Liver (tissue), 9 donors: ENCODE measurements around the gene SAP30. TPM values are rescaled to one million over a fixed set of nuclear protein-coding genes. Genes with fewer than 3 reads are reported as not detected.

Experiments
- DNase-seq: peaks from one replicate; pipeline ENCODE4 v3.0.0-alpha.2; 2017; ENCODE audit warnings: low spot score
- H3K27ac ChIP-seq, 2 donors: one replicate each; pipeline ENCODE4 v1.7.0; 2013; ENCODE audit warnings: inconsistent platforms in 2 of 2, low read length in 2 of 2, control low read depth in 1 of 2, low read depth in 1 of 2, mild to moderate bottlenecking in 1 of 2
- H3K27me3 ChIP-seq, 4 donors: one replicate each; pipeline versions ENCODE4 v1.6.1 to v1.7.0; 2013; ENCODE audit warnings: low read length in 3 of 4, inconsistent platforms in 1 of 4, mild to moderate bottlenecking in 1 of 4, moderate library complexity in 1 of 4; ENCODE audit not compliant: control insufficient read depth in 4 of 4, insufficient read depth in 4 of 4
- H3K36me3 ChIP-seq, 4 donors: one replicate each; pipeline versions ENCODE4 v1.6.1 to v1.7.0; 2013; ENCODE audit warnings: low read length in 3 of 4, mild to moderate bottlenecking in 3 of 4, low read depth in 1 of 4, moderate library complexity in 1 of 4; ENCODE audit not compliant: control insufficient read depth in 4 of 4, insufficient read depth in 3 of 4
- H3K4me1 ChIP-seq, 4 donors: one replicate each; pipeline versions ENCODE4 v1.6.1 to v1.7.0; 2013; ENCODE audit warnings: low read length in 3 of 4, mild to moderate bottlenecking in 3 of 4, moderate library complexity in 1 of 4; ENCODE audit not compliant: control insufficient read depth in 4 of 4, insufficient read depth in 4 of 4
- H3K4me3 ChIP-seq, 3 donors: one replicate each; pipeline versions ENCODE4 v1.6.1 to v1.7.0; 2013; ENCODE audit warnings: low read length in 3 of 3, control low read depth in 1 of 3, low read depth in 1 of 3, mild to moderate bottlenecking in 1 of 3
- H3K9ac ChIP-seq, 2 donors: one replicate each; pipeline ENCODE4 v1.7.0; 2013; ENCODE audit warnings: low read length in 2 of 2, mild to moderate bottlenecking in 2 of 2, moderate library complexity in 2 of 2, control low read depth in 1 of 2, low read depth in 1 of 2
- H3K9me3 ChIP-seq, 4 donors: one replicate each; pipeline versions ENCODE4 v1.6.1 to v1.7.0; 2013; ENCODE audit warnings: low read length in 3 of 4; ENCODE audit not compliant: control insufficient read depth in 4 of 4
- ATF3 ChIP-seq: IDR thresholded peaks from 2 replicates; pipeline ENCODE4 v1.6.1; 2016; ENCODE audit warnings: antibody characterized with exemption
- EGR1 ChIP-seq, 2 donors: IDR thresholded peaks; 2 replicates each; pipeline ENCODE4 v1.6.1; 2016 to 2018; ENCODE audit warnings: antibody characterized with exemption in 2 of 2, low read depth in 2 of 2
- FOXA1 ChIP-seq: IDR thresholded peaks from 2 replicates; pipeline ENCODE4 v1.6.1; 2016; ENCODE audit warnings: antibody characterized with exemption
- FOXA2 ChIP-seq: IDR thresholded peaks from 2 replicates; pipeline ENCODE4 v1.6.1; 2016; ENCODE audit warnings: antibody characterized with exemption
- GABPA ChIP-seq, 2 donors: IDR thresholded peaks in 1 of 2; conservative IDR thresholded peaks in 1 of 2; 2 replicates each; pipeline ENCODE4 v1.6.1; 2016; ENCODE audit warnings: antibody characterized with exemption in 2 of 2, mild to moderate bottlenecking in 1 of 2, moderate library complexity in 1 of 2
- HNF4A ChIP-seq, 2 donors: conservative IDR thresholded peaks; 2 replicates each; pipeline ENCODE4 v1.6.1; 2016; ENCODE audit warnings: antibody characterized with exemption in 2 of 2, mild to moderate bottlenecking in 2 of 2
- HNF4G ChIP-seq: IDR thresholded peaks from 2 replicates; pipeline ENCODE4 v1.6.1; 2016; ENCODE audit warnings: antibody characterized with exemption
- JUND ChIP-seq, 2 donors: IDR thresholded peaks; 2 replicates each; pipeline ENCODE4 v1.6.1; 2016; ENCODE audit warnings: antibody characterized with exemption in 2 of 2
- MAX ChIP-seq: IDR thresholded peaks from 2 replicates; pipeline ENCODE4 v1.6.1; 2016; ENCODE audit warnings: antibody characterized with exemption
- NR2F2 ChIP-seq: IDR thresholded peaks from 2 replicates; pipeline ENCODE4 v1.6.1; 2016; ENCODE audit warnings: antibody characterized with exemption
- RAD21 ChIP-seq, 2 donors: IDR thresholded peaks; 2 replicates each; pipeline ENCODE4 v1.6.1; 2016; ENCODE audit warnings: antibody characterized with exemption in 2 of 2, mild to moderate bottlenecking in 2 of 2
- RXRA ChIP-seq, 2 donors: IDR thresholded peaks; 2 replicates each; pipeline ENCODE4 v1.6.1; 2017 to 2018; ENCODE audit warnings: antibody characterized with exemption in 2 of 2, mild to moderate bottlenecking in 1 of 2
- SP1 ChIP-seq: IDR thresholded peaks from 2 replicates; pipeline ENCODE4 v1.6.1; 2018; ENCODE audit warnings: antibody characterized with exemption, mild to moderate bottlenecking
- TAF1 ChIP-seq: conservative IDR thresholded peaks from 2 replicates; pipeline ENCODE4 v1.6.1; 2016; ENCODE audit warnings: antibody characterized with exemption, mild to moderate bottlenecking
- YY1 ChIP-seq: IDR thresholded peaks from 2 replicates; pipeline ENCODE4 v1.6.1; 2016; ENCODE audit warnings: antibody characterized with exemption, mild to moderate bottlenecking
- WGBS: extraction: QIAGEN DNeasy Blood & Tissue Kit; methylation state at CpG from one replicate; pipeline ENCODE4 v1.1.7; 2013; 5-methylcytosine and 5-hydroxymethylcytosine counted together
- polyA plus RNA-seq, 2 donors: library from polyadenylated mRNA; stranded (reverse) in 1 of 2; unstranded in 1 of 2; fragments of 200-250 nt in 1 of 2; fragments of >200 nt in 1 of 2; fragmentation: Nextera tagmentation in 1 of 2; extraction: Ambion mirVana in 1 of 2; gene quantifications; one replicate each; pipeline versions ENCODE4 v1.2.1 to v1.2.3, GENCODE V29; 2013 to 2015
- total RNA-seq, 2 donors: library from RNA; depleted of rRNA; stranded (reverse); fragments of >200 nt; gene quantifications; one replicate each; pipeline ENCODE4 v1.2.3, GENCODE V29; 2014
- TF ChIP-seq, protein P1 (sequence below): IDR thresholded peaks from 2 replicates; pipeline ENCODE4 v1.6.1; 2016; ENCODE audit warnings: antibody characterized with exemption, mild to moderate bottlenecking
- TF ChIP-seq, protein P2 (sequence below): fragments of 150-350 bp; IDR thresholded peaks from 2 replicates; pipeline ENCODE4 v1.5.1; 2017; ENCODE audit warnings: improper control_type of control experiment, low read depth, low read length; ENCODE audit not compliant: missing input control
- TF ChIP-seq, protein P3 (sequence below): IDR thresholded peaks from 2 replicates; pipeline ENCODE4 v1.6.1; 2016; ENCODE audit warnings: antibody characterized with exemption
- donor health status: healthy.
- donor health status: healthy.
- donor health status: healthy.
- donor health status: healthy.
- donor health status: healthy.

SAP30 gene, protein sequence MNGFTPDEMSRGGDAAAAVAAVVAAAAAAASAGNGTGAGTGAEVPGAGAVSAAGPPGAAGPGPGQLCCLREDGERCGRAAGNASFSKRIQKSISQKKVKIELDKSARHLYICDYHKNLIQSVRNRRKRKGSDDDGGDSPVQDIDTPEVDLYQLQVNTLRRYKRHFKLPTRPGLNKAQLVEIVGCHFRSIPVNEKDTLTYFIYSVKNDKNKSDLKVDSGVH
- total RNA-seq (1 to 10 TPM; 3.6 to 10.0 TPM), polyA plus RNA-seq (1 to 10 TPM; 1.3 to 3.7 TPM)

- Histone ChIP-seq H3K9me3 (no peaks in the 10 kb centered on the region), H3K4me3 (peak within 1 kb of the TSS; percentile 84 to 99 (median 89)), H3K27ac (peak within 1 kb of the TSS; percentile 91 to 100), H3K36me3 (no peaks in the 10 kb centered on the region), H3K4me1 (peaks cover 0 to 7% (median 3%) of the 10 kb centered on the region in 4 donors), H3K27me3 (no peaks in the 10 kb centered on the region), H3K9ac (peak within 1 kb of the TSS; percentile 83 to 92)
- peak; percentile 99 for DNase-seq
- TF ChIP-seq, protein P1, sequence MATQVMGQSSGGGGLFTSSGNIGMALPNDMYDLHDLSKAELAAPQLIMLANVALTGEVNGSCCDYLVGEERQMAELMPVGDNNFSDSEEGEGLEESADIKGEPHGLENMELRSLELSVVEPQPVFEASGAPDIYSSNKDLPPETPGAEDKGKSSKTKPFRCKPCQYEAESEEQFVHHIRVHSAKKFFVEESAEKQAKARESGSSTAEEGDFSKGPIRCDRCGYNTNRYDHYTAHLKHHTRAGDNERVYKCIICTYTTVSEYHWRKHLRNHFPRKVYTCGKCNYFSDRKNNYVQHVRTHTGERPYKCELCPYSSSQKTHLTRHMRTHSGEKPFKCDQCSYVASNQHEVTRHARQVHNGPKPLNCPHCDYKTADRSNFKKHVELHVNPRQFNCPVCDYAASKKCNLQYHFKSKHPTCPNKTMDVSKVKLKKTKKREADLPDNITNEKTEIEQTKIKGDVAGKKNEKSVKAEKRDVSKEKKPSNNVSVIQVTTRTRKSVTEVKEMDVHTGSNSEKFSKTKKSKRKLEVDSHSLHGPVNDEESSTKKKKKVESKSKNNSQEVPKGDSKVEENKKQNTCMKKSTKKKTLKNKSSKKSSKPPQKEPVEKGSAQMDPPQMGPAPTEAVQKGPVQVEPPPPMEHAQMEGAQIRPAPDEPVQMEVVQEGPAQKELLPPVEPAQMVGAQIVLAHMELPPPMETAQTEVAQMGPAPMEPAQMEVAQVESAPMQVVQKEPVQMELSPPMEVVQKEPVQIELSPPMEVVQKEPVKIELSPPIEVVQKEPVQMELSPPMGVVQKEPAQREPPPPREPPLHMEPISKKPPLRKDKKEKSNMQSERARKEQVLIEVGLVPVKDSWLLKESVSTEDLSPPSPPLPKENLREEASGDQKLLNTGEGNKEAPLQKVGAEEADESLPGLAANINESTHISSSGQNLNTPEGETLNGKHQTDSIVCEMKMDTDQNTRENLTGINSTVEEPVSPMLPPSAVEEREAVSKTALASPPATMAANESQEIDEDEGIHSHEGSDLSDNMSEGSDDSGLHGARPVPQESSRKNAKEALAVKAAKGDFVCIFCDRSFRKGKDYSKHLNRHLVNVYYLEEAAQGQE, result peak; percentile 99
- TF ChIP-seq RAD21 (IDR thresholded peaks at IDR 0.05) (peak in 1 of 2 donors; percentile 12), HNF4A (conservative IDR thresholded peaks at IDR 0.05) (peak in 1 of 2 donors; percentile 37), GABPA (IDR thresholded peaks at IDR 0.05 in 1 of 2, conservative IDR thresholded peaks at IDR 0.05 in 1 of 2) (peak in 1 of 2 donors; percentile 41), FOXA1 (peak; percentile 23), YY1 (peak; percentile 95), RXRA (IDR thresholded peaks at IDR 0.05) (peak; percentile 23 to 42), HNF4G (no peak), MAX (peak; percentile 78), ATF3 (no peak), SP1 (peak; percentile 69), TAF1 (peak; percentile 49), EGR1 (IDR thresholded peaks at IDR 0.05; ENCODE audit: low read depth in 2 of 2) (peak; percentile 58 to 60), JUND (IDR thresholded peaks at IDR 0.05) (no peak), NR2F2 (peak; percentile 52), FOXA2 (no peak)
- TF ChIP-seq, protein P2, sequence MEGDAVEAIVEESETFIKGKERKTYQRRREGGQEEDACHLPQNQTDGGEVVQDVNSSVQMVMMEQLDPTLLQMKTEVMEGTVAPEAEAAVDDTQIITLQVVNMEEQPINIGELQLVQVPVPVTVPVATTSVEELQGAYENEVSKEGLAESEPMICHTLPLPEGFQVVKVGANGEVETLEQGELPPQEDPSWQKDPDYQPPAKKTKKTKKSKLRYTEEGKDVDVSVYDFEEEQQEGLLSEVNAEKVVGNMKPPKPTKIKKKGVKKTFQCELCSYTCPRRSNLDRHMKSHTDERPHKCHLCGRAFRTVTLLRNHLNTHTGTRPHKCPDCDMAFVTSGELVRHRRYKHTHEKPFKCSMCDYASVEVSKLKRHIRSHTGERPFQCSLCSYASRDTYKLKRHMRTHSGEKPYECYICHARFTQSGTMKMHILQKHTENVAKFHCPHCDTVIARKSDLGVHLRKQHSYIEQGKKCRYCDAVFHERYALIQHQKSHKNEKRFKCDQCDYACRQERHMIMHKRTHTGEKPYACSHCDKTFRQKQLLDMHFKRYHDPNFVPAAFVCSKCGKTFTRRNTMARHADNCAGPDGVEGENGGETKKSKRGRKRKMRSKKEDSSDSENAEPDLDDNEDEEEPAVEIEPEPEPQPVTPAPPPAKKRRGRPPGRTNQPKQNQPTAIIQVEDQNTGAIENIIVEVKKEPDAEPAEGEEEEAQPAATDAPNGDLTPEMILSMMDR, result no peak
- TF ChIP-seq, protein P3, sequence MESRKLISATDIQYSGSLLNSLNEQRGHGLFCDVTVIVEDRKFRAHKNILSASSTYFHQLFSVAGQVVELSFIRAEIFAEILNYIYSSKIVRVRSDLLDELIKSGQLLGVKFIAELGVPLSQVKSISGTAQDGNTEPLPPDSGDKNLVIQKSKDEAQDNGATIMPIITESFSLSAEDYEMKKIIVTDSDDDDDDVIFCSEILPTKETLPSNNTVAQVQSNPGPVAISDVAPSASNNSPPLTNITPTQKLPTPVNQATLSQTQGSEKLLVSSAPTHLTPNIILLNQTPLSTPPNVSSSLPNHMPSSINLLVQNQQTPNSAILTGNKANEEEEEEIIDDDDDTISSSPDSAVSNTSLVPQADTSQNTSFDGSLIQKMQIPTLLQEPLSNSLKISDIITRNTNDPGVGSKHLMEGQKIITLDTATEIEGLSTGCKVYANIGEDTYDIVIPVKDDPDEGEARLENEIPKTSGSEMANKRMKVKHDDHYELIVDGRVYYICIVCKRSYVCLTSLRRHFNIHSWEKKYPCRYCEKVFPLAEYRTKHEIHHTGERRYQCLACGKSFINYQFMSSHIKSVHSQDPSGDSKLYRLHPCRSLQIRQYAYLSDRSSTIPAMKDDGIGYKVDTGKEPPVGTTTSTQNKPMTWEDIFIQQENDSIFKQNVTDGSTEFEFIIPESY, result peak; percentile 24
- under 1% methylated on average over 72 of the region's 72 CpGs for WGBS
These were observed at the start of gene SAP30 for GRCh38 chr4:173370477-173371291. Gene SAP30, plus strand, starts transcription at chr4:173370954. Its CDS starts 229 bp downstream, at chr4:173371183.
